B cell (primary cell): ENCODE measurements around the gene ARHGAP30. TPM values are rescaled to one million over a fixed set of nuclear protein-coding genes. Genes with fewer than 3 reads are reported as not detected.

Experiments used
- ATAC-seq: fragments of 200-7000 bp; cut with Tn5 transposase; one replicate; pipeline ENCODE4 v1.10.0; 2021; ENCODE audit warnings: low read depth, mild to moderate bottlenecking, moderate number of reproducible peaks, moderate library complexity
- CTCF ChIA-PET: fragments of 350-600 bp; sonication (Branson Sonifier 250); formaldehyde crosslinking; loops from one replicate; lab custom pipeline; 2021; ENCODE audit warnings: antibody characterized with exemption, inconsistent platforms; lab: Charles Lee
- POLR2A ChIA-PET: fragments of 350-600 bp; sonication (Branson Sonifier 250); formaldehyde crosslinking; loops from one replicate; lab custom pipeline; 2021; ENCODE audit warnings: antibody characterized with exemption; lab: Charles Lee
- DNase-seq: peaks from one replicate; pipeline ENCODE4 v3.0.0; 2013
- H2AFZ ChIP-seq: 2 replicates; pipeline ENCODE4 v1.6.1; 2012; ENCODE audit warnings: mild to moderate bottlenecking, low read depth, low read length; ENCODE audit not compliant: insufficient read depth, poor library complexity, severe bottlenecking
- H3K27ac ChIP-seq, 2 donors: 1 replicate in 1 of 2; 2 replicates in 1 of 2; pipeline ENCODE4 v1.5.1; 2012 to 2013; ENCODE audit warnings: low read length in 2 of 2, mild to moderate bottlenecking in 2 of 2, moderate library complexity in 1 of 2
- H3K27me3 ChIP-seq, 4 experiments: fragments of 200-600 bp in 1 of 4; sonication (generic) in 1 of 4; replicated peaks in 1 of 4; 1 replicate in 2 of 4; 2 replicates in 2 of 4; pipeline versions ENCODE4 v1.6.1 to v1.7.0; 2013 to 2016; ENCODE audit warnings: low read length in 3 of 4, mild to moderate bottlenecking in 2 of 4, mixed read lengths in 1 of 4, moderate library complexity in 1 of 4; ENCODE audit not compliant: insufficient read depth in 4 of 4, control insufficient read depth in 3 of 4; ENCODE audit errors: control extremely low read depth in 1 of 4
- H3K36me3 ChIP-seq, 2 experiments: replicated peaks in 1 of 2; 1 replicate in 1 of 2; 2 replicates in 1 of 2; pipeline versions ENCODE4 v1.6.1 to v1.7.1; 2013; ENCODE audit warnings: low read length in 1 of 2; ENCODE audit not compliant: insufficient read depth in 2 of 2, control insufficient read depth in 1 of 2; ENCODE audit errors: control extremely low read depth in 1 of 2, extremely low read depth in 1 of 2
- H3K4me1 ChIP-seq, 2 donors: fragments of 200-600 bp in 1 of 2; sonication (generic) in 1 of 2; 1 replicate in 1 of 2; 2 replicates in 1 of 2; pipeline versions ENCODE4 v1.5.1 to v1.6.1; 2013 to 2017; ENCODE audit warnings: low read length in 2 of 2; ENCODE audit not compliant: control insufficient read depth in 2 of 2, insufficient read depth in 2 of 2
- H3K4me2 ChIP-seq: replicated peaks from 2 replicates; pipeline ENCODE3; 2012; ENCODE audit warnings: mild to moderate bottlenecking, low read depth, low read length; ENCODE audit not compliant: poor library complexity, severe bottlenecking
- H3K4me3 ChIP-seq, 5 experiments: fragments of 200-600 bp in 1 of 5; sonication (generic) in 1 of 5; 1 replicate in 3 of 5; 2 replicates in 2 of 5; pipeline versions ENCODE4 v1.5.1 to v1.7.0; 2011 to 2016; ENCODE audit warnings: low read length in 4 of 5, mild to moderate bottlenecking in 4 of 5, low read depth in 2 of 5, control low read depth in 1 of 5, moderate library complexity in 1 of 5; ENCODE audit not compliant: insufficient read depth in 1 of 5; ENCODE audit errors: control extremely low read depth in 1 of 5, extremely low read depth in 1 of 5
- H3K79me2 ChIP-seq: fragments of 200-600 bp; sonication (generic); one replicate; pipeline ENCODE4 v1.6.0; 2016; ENCODE audit warnings: low read length; ENCODE audit not compliant: control insufficient read depth, insufficient read depth
- H3K9ac ChIP-seq: fragments of 200-600 bp; sonication (generic); 2 replicates; pipeline ENCODE4 v1.6.1; 2017; ENCODE audit warnings: mild to moderate bottlenecking, low read length, moderate library complexity
- H3K9me3 ChIP-seq, 3 donors: one replicate each; pipeline versions ENCODE4 v1.6.1 to v1.7.1; 2013; ENCODE audit warnings: low read length in 2 of 3; ENCODE audit not compliant: control insufficient read depth in 2 of 3, insufficient read depth in 1 of 3; ENCODE audit errors: control extremely low read depth in 1 of 3
- H4K20me1 ChIP-seq: 2 replicates; pipeline ENCODE4 v1.6.0; 2012; ENCODE audit warnings: mild to moderate bottlenecking, low read length; ENCODE audit not compliant: insufficient read depth, control insufficient read depth, poor library complexity, severe bottlenecking
- H3K27ac Mint-ChIP-seq: one replicate; pipeline ENCODE4 v1.8.0; 2021; ENCODE audit warnings: mixed read lengths
- H3K27me3 Mint-ChIP-seq: one replicate; pipeline ENCODE4 v1.8.0; 2021; ENCODE audit warnings: mixed read lengths
- H3K4me1 Mint-ChIP-seq: one replicate; pipeline ENCODE4 v1.8.0; 2021; ENCODE audit warnings: mixed read lengths
- H3K4me3 Mint-ChIP-seq: one replicate; pipeline ENCODE4 v1.8.0; 2021; ENCODE audit warnings: mixed read lengths
- H3K9me3 Mint-ChIP-seq: one replicate; pipeline ENCODE4 v1.8.0; 2022; ENCODE audit warnings: mixed read lengths; ENCODE audit not compliant: insufficient read depth
- CTCF ChIP-seq: fragments of 200-600 bp; IDR thresholded peaks from one replicate; pipeline ENCODE4 v1.8.0; 2022; ENCODE audit warnings: antibody characterized with exemption, mild to moderate bottlenecking
- EZH2 ChIP-seq: IDR thresholded peaks from 2 replicates; pipeline ENCODE4 v1.6.1; 2012; ENCODE audit warnings: borderline replicate concordance, low read depth, mild to moderate bottlenecking, moderate library complexity, low read length; ENCODE audit not compliant: insufficient read depth, poor library complexity, severe bottlenecking
- WGBS: methylation state at CpG from one replicate; pipeline ENCODE4 v1.1.5; 2013; ENCODE audit warnings: missing lambda C conversion rate; ENCODE audit not compliant: insufficient coverage; 5-methylcytosine and 5-hydroxymethylcytosine counted together
- intact Hi-C: fragments of 100-400 bp; cut with micrococcal nuclease; formaldehyde crosslinking; loops from one replicate; pipeline ENCODE4 v1.10.0; 2022
- polyA plus RNA-seq: library from polyadenylated mRNA; depleted of rRNA; stranded (reverse); fragments of >200 nt; gene quantifications from 2 replicates; pipeline ENCODE4 v1.2.3, GENCODE V29; 2012
- total RNA-seq, 2 donors: library from RNA; stranded (reverse); fragments of 120-200 nt in 1 of 2; gene quantifications; 1 replicate in 1 of 2; 2 replicates in 1 of 2; pipeline versions ENCODE4 v1.2.3 to v1.2.4, GENCODE V29; 2013 to 2022

The ARHGAP30 gene
- total and polyA plus RNA-seq, 2 donors (not counting 1 experiment from before 2014, with no cell fraction given) = 122 to 146 TPM

GRCh38 chr1:161092621-161093028 is 22.9 kb upstream of the ARHGAP30 start:
- intact Hi-C loops = loop anchor here (10.0 kb wide), 1 partner anchor 292 kb away; no protein-coding TSS in a partner anchor
- Mint-ChIP-seq H3K4me1 (peaks cover 20% of the 10 kb centered on the region), H3K27ac (no peak overlapping the region), H3K27me3 (no peaks in the 10 kb centered on the region), H3K4me3 (no peak overlapping the region), H3K9me3 (no peaks in the 10 kb centered on the region)
- Histone ChIP-seq H3K27me3 (no peaks in the 10 kb centered on the region), H3K4me3 (no peak overlapping the region), H3K27ac (no peak overlapping the region), H3K9ac (no peak overlapping the region), H4K20me1 (no peaks in the 10 kb centered on the region), H3K79me2 (no peaks in the 10 kb centered on the region), H3K9me3 (no peaks in the 10 kb centered on the region), H3K4me2 (no peak overlapping the region), H3K4me1 (peaks cover 9 to 19% of the 10 kb centered on the region in 2 donors), H3K36me3 (no peaks in the 10 kb centered on the region), H2AFZ (no peak overlapping the region)
- POLR2A ChIA-PET = no interaction called here
- DNase-seq (no peak), ATAC-seq (no peak)
- no peak for TF ChIP-seq EZH2
- no peak for TF ChIP-seq CTCF
- CTCF ChIA-PET = interaction anchor here (8.7 kb wide), 1 partner anchor 22 kb away, joined by 142 read pairs; the partner anchor contains the start of gene ARHGAP30
- WGBS = 94% methylated on average over 3 of the region's 3 CpGs

- ChIA-PET CTCF (no interaction called here), POLR2A (no interaction called here)
- DNase-seq = no peak
- H3K27ac Mint-ChIP-seq = no peak overlapping the region
- intact Hi-C loops = loop anchor here (10.0 kb wide), 1 partner anchor 293 kb away; no protein-coding TSS in a partner anchor
- Histone ChIP-seq H3K79me2 (no peaks in the 10 kb centered on the region), H4K20me1 (no peaks in the 10 kb centered on the region), H3K27me3 (no peaks in the 10 kb centered on the region), H3K9me3 (no peaks in the 10 kb centered on the region), H3K36me3 (no peaks in the 10 kb centered on the region), H3K4me3 (no peak overlapping the region), H3K27ac (no peak overlapping the region), H3K4me1 (peaks cover 2 to 12% of the 10 kb centered on the region in 2 donors), H3K9ac (no peak overlapping the region), H3K4me2 (no peak overlapping the region), H2AFZ (no peak overlapping the region)
- no peaks in the 10 kb centered on the region for H3K9me3 Mint-ChIP-seq
- H3K4me3 Mint-ChIP-seq = no peak overlapping the region
- H3K4me1 Mint-ChIP-seq = peaks cover 14% of the 10 kb centered on the region
- H3K27me3 Mint-ChIP-seq = no peaks in the 10 kb centered on the region
- ATAC-seq = no peak
- WGBS = 97% methylated on average over 4 of the region's 7 CpGs
- TF ChIP-seq EZH2 = no peak
- TF ChIP-seq CTCF = no peak
Measured at GRCh38 chr1:161091796-161092507, 22.3 kb upstream of the ARHGAP30 start.
